Glutamatergic neuron (in vitro differentiated cells): ENCODE measurements around the gene EPHA3. TPM values are rescaled to one million over a fixed set of nuclear protein-coding genes. Genes with fewer than 3 reads are reported as not detected.

Experiments used
- DNase-seq: peaks from one replicate; pipeline ENCODE4 v3.0.0; 2022
- H3K27ac Mint-ChIP-seq: one replicate; pipeline ENCODE4 v1.8.0; 2020; ENCODE audit warnings: mild to moderate bottlenecking, mixed read lengths, inconsistent platforms; ENCODE audit not compliant: unreplicated experiment
- H3K27me3 Mint-ChIP-seq: one replicate; pipeline ENCODE4 v1.8.0; 2020; ENCODE audit warnings: mild to moderate bottlenecking, moderate library complexity, mixed read lengths, inconsistent platforms; ENCODE audit not compliant: unreplicated experiment
- H3K36me3 Mint-ChIP-seq: one replicate; pipeline ENCODE4 v1.8.0; 2020; ENCODE audit warnings: mild to moderate bottlenecking, mixed read lengths, inconsistent platforms; ENCODE audit not compliant: unreplicated experiment
- H3K4me1 Mint-ChIP-seq: one replicate; pipeline ENCODE4 v1.8.0; 2020; ENCODE audit warnings: mild to moderate bottlenecking, low read depth, mixed read lengths, inconsistent platforms; ENCODE audit not compliant: unreplicated experiment
- H3K4me3 Mint-ChIP-seq: one replicate; pipeline ENCODE4 v1.8.0; 2020; ENCODE audit warnings: mild to moderate bottlenecking, mixed read lengths, inconsistent platforms; ENCODE audit not compliant: unreplicated experiment
- H3K9me3 Mint-ChIP-seq: one replicate; pipeline ENCODE4 v1.8.0; 2020; ENCODE audit warnings: mild to moderate bottlenecking, moderate library complexity, mixed read lengths, inconsistent platforms; ENCODE audit not compliant: unreplicated experiment
- total RNA-seq: library from RNA; stranded (reverse); fragmentation: NEBNext Ultra II Directional; extraction: Animal tissue kit (Norgen Biotek cat#: 25700); gene quantifications from one replicate; pipeline ENCODE4 v1.2.1, GENCODE V29; 2021; ENCODE audit not compliant: unreplicated experiment
- TF ChIP-seq, protein P1 (sequence below): fragments of 200-600 bp; sonication (generic); IDR thresholded peaks from one replicate; pipeline ENCODE4 v1.5.0; 2021; ENCODE audit not compliant: partially characterized antibody, unreplicated experiment

Gene EPHA3
- total RNA-seq, 1 donor from 2014 or later, result 9.9 TPM

- Mint-ChIP-seq H3K4me3 (no peak overlapping the region), H3K9me3 (no peaks in the 10 kb centered on the region), H3K27me3 (no peaks in the 10 kb centered on the region), H3K27ac (no peak overlapping the region), H3K4me1 (peaks cover 10% of the 10 kb centered on the region), H3K36me3 (no peaks in the 10 kb centered on the region)
- DNase-seq, result no peak
- TF ChIP-seq, protein P1, sequence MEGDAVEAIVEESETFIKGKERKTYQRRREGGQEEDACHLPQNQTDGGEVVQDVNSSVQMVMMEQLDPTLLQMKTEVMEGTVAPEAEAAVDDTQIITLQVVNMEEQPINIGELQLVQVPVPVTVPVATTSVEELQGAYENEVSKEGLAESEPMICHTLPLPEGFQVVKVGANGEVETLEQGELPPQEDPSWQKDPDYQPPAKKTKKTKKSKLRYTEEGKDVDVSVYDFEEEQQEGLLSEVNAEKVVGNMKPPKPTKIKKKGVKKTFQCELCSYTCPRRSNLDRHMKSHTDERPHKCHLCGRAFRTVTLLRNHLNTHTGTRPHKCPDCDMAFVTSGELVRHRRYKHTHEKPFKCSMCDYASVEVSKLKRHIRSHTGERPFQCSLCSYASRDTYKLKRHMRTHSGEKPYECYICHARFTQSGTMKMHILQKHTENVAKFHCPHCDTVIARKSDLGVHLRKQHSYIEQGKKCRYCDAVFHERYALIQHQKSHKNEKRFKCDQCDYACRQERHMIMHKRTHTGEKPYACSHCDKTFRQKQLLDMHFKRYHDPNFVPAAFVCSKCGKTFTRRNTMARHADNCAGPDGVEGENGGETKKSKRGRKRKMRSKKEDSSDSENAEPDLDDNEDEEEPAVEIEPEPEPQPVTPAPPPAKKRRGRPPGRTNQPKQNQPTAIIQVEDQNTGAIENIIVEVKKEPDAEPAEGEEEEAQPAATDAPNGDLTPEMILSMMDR, result no peak
Measured at GRCh38 chr3:89320186-89320585, 212.8 kb downstream of the EPHA3 start.

- no peaks in the 10 kb centered on the region for H3K27me3 Mint-ChIP-seq
- no peaks in the 10 kb centered on the region for H3K36me3 Mint-ChIP-seq
- TF ChIP-seq, protein P1, result no peak
- no peak overlapping the region for H3K4me3 Mint-ChIP-seq
- no peak for DNase-seq
- H3K4me1 Mint-ChIP-seq, result peaks cover 4% of the 10 kb centered on the region
- H3K9me3 Mint-ChIP-seq, result no peaks in the 10 kb centered on the region
- no peak overlapping the region for H3K27ac Mint-ChIP-seq
Measured at GRCh38 chr3:89326997-89327396, 219.6 kb downstream of the EPHA3 start.

- no peak for DNase-seq
- H3K36me3 Mint-ChIP-seq, result no peaks in the 10 kb centered on the region
- no peak overlapping the region for H3K27ac Mint-ChIP-seq
- H3K27me3 Mint-ChIP-seq, result no peaks in the 10 kb centered on the region
- no peaks in the 10 kb centered on the region for H3K9me3 Mint-ChIP-seq
- TF ChIP-seq, protein P1, result no peak
- no peak overlapping the region for H3K4me3 Mint-ChIP-seq
- H3K4me1 Mint-ChIP-seq, result peaks cover 1% of the 10 kb centered on the region
Measured at GRCh38 chr3:89332386-89332785, 225.0 kb downstream of the EPHA3 start.

DNA sequence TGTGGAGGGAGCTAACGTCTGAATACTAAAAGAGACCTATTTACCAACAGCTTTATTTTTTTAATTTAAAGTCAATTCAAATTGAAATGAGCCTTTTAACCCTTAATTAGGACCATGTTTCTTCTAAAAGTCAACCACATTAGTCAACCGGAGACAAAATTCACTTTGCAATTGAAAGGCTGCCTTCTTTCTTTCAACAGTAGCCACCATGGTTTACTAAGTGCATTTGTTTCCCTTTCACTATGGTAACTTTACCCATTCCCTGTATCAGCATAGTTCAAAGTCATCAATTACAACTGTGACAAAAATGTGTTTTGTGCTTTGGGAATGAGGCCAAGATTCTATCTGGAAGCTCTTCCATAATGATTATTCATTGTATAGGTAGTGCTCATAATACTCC is 225.4 kb downstream of the EPHA3 start:
- peaks cover 1% of the 10 kb centered on the region for H3K4me1 Mint-ChIP-seq
- H3K36me3 Mint-ChIP-seq, result no peaks in the 10 kb centered on the region
- no peaks in the 10 kb centered on the region for H3K9me3 Mint-ChIP-seq
- no peak for DNase-seq
- no peaks in the 10 kb centered on the region for H3K27me3 Mint-ChIP-seq
- H3K4me3 Mint-ChIP-seq, result no peak overlapping the region
- TF ChIP-seq, protein P1, result no peak
- no peak overlapping the region for H3K27ac Mint-ChIP-seq

GRCh38 chr3:89335693-89336092 is 228.3 kb downstream of the EPHA3 start:
- Mint-ChIP-seq H3K27me3 (no peaks in the 10 kb centered on the region), H3K4me3 (no peak overlapping the region), H3K4me1 (peaks cover 1% of the 10 kb centered on the region), H3K27ac (no peak overlapping the region), H3K9me3 (no peaks in the 10 kb centered on the region), H3K36me3 (no peaks in the 10 kb centered on the region)
- TF ChIP-seq, protein P1, result no peak
- no peak for DNase-seq
